Stimulated activated CD4-positive, alpha-beta T cell treated with anti-CD3 and anti-CD28 coated beads, Interleukin-1b, Interleukin-23, amount 100 ng/mL, for 48 hours (primary cell): ENCODE results near the gene NLK.
"Not testable (repeated sequence)": the region's sequence is repeated elsewhere in the genome, so short reads cannot be mapped to it uniquely, and the experiment has no call there.

Experiments
- DNase-seq: peaks from one replicate; pipeline ENCODE4 v3.0.0-alpha.2; 2020

The NLK gene

GRCh38 chr17:28206292-28206691 lies 163.8 kb downstream of the NLK start:
- no peak for DNase-seq

DNA sequence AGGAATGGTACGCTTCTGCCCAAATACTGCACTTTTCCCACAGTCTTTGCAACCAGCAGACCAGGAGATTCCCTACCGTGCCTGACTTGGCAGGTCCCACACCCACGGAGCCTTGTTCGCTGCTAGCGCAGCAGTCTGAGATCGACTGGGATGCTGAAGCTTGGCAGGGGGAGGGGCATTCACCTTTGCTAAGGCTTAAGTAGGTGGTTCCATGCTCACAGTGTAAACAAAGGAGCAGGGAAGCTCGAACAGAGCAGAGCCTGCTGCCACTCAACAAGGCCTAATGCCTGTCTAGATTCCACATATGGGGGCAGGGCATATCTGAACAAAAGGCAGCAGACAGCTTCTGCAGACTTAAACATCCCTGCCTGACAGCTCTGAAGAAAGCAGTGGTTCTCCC lies 169.3 kb downstream of the NLK start:
- no peak for DNase-seq

GRCh38 chr17:28213578-28213977 lies 171.1 kb downstream of the NLK start:
- DNase-seq, result not testable (repeated sequence)

GRCh38 chr17:28216052-28216451 lies 173.6 kb downstream of the NLK start:
- no peak for DNase-seq

DNA sequence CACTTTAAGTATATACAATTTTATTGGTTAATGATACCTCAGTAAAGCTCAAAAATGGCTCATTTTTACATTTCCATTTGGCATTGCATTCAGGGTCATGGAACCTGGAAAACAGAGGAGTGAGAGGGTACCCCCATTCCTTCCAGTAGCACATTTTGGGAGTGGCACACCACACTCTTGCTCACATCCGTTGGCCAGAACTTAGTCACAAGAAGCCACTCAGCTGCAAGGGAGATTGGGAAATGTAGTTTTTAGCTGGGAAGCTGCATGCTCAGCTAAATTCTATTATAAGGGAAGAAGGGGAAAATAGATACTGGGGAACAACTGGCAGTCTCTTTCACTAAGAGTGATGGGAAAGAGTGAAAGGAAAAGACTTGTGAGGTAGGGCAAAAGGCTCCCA lies 174.1 kb downstream of the NLK start:
- no peak for DNase-seq

- DNase-seq, result no peak
These were observed 177.3 kb downstream of the NLK start for GRCh38 chr17:28219771-28220170.

DNA sequence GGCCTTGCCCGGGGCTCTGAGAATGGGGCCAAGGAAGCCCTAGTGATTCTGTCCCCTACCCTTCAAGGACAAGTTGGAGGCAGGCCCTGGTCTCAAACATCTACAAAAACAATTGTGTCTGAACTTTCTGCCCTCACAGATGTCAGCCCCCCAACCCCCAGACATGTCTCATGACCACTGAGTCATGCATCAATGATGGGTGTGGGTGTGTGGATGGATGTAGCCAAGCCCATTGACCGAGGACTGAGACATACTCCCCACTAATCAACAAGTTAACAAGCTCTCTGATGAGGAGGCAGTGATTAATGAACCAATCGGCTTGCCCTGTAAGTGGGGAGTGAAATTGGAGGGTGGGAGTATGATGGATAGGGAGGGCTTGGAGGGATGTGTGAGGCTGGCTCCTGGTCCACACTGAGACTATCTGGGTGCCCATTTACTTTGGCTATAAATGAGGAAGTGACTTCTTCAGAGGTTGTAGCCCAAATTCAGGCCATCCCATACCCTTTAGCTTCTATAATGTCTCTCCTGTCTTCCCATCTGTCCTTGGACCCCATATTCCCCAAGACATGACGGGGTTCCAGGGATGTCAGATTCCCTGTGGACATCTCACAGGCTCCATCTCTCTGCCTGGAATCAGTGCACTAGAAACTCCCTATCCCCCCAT lies 179.4 kb downstream of the NLK start:
- no peak for DNase-seq

GRCh38 chr17:28225271-28225670 lies 182.8 kb downstream of the NLK start:
- no peak for DNase-seq

DNA sequence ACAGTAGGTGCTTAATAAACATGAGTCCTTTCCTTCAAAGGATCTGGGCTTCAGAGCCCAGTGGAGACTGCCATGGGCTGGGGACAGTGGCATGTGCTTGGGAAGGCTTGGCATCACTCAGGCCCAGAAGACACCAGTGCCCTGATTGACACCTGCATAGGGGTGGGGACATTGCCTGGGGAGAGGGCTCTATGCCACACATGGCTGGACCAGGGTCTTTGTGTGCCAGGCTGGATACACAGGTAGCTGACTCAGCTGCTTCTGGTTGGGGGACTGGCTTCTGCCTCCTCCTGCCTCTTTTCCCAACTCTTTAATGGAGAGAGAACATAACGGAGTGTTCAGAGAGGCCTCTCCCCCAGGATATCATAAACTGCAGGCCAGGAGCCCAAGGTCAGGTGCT lies 183.4 kb downstream of the NLK start:
- no peak for DNase-seq

DNA sequence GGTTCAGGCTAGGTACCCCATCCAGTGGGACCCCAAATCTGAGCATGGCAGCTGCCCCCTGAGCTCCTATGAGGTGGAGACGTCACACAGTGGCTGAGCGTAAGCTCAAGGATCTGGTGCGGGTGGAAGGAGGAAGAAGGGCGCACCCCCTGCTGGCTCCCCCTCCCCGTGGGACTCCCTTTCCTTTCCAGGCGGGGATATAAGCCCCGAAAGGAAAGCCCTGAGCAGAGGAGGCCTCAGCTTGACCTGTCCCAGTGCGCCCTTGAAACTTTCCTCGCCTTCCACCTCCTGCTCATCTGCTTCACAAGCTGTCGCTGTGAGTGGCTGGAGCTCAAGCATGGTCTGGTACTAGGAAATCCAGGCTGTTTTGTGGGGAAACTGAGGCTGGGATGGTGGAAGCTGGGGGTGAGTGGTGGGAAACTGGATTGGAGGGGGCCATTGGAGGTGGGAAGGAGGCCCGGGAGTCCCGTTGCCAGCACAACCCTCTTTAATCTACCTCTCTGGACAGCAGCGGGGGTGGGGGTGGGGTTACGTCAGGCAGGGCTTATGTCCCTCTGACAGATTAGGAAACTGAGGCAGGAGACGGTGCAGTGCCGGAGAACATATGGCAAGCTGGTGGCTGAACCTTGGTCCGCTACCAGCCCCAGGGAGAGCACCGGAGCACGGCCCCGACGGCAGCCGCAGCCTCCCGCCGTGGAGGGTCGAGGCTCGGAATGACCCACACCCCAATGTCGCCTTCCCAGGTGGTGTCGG lies 184.3 kb downstream of the NLK start:
- DNase-seq, result no peak

GRCh38 chr17:28227316-28228108 lies 185.0 kb downstream of the NLK start:
- peak; percentile 30 for DNase-seq

DNA sequence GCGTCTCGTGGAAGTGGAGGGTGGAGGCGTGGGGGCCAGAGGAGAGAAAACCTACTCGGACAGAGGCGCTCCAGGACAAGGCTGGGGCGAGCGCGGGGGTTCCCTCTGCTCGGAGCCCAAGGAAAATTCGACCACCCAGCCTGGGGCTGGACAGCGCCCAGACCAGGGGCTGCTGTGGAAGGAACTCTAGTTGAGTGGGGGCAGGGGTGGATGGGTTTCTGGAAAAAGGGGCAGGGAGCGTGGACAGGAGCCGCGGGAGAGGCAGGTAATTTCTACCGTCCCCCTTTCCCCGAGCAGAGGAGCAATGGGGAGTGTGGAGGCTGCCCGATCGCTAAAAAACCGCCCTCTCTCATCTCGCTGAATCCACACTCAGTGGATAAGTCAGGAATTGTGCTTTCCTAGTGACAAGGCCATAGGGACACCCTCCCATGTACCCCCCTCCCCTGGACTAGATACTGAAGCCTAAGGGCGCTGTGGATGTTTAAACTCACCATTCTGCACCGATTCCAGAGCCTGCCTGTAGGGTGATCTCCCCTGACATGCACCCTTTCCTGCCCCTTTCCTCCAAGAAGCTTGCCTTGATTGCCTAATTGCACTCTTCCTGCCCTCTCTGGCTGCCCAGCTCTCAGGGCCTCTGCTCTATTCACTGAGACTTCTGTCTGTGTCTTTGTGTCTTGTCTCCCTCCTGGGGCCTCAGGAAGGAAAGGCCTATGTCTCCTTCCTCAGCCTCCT lies 185.8 kb downstream of the NLK start:
- DNase-seq, result no peak

- no peak for DNase-seq
These were observed 186.7 kb downstream of the NLK start for GRCh38 chr17:28228986-28229729.

DNA sequence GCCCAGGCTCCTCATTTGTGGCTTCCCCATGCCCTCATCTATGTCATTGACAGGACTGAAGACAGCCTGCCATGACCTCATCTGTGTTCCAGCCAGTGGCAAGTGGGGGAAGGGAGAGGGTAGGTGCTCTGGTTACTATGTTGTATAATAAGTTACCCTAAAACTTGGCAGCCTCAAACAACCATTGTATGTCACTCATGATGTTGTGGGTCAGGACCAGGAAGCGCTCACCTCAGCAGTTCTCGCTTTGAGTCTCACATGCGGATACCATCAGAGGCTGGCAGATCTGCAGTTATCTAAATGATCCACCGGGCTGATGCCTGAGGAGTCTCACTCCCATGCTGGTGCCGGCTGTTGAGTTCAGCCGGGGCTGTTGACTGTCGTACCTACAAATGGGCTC lies 187.5 kb downstream of the NLK start:
- DNase-seq, result peak; percentile 46

GRCh38 chr17:28230607-28231006 lies 188.1 kb downstream of the NLK start:
- DNase-seq, result not testable (repeated sequence)

DNA sequence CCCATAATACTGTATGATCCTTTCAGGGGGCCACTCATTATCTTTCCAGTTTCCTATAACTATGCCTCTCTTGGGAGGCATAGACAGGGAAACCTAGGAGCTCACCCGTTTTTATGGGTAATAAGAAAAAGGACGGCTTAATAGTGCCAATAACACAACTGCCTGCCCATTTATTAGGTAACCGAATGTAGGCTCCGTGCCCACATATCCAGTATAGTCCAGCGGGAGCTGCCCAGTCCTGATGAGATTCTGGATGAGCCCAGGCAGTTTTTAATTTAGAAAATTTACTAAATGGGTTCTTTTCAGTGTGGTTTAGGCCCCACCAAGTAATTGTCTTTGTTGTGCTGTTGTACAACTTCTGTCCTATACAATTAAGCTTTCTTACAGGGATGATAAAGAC lies 189.1 kb downstream of the NLK start:
- not testable (repeated sequence) for DNase-seq

DNA sequence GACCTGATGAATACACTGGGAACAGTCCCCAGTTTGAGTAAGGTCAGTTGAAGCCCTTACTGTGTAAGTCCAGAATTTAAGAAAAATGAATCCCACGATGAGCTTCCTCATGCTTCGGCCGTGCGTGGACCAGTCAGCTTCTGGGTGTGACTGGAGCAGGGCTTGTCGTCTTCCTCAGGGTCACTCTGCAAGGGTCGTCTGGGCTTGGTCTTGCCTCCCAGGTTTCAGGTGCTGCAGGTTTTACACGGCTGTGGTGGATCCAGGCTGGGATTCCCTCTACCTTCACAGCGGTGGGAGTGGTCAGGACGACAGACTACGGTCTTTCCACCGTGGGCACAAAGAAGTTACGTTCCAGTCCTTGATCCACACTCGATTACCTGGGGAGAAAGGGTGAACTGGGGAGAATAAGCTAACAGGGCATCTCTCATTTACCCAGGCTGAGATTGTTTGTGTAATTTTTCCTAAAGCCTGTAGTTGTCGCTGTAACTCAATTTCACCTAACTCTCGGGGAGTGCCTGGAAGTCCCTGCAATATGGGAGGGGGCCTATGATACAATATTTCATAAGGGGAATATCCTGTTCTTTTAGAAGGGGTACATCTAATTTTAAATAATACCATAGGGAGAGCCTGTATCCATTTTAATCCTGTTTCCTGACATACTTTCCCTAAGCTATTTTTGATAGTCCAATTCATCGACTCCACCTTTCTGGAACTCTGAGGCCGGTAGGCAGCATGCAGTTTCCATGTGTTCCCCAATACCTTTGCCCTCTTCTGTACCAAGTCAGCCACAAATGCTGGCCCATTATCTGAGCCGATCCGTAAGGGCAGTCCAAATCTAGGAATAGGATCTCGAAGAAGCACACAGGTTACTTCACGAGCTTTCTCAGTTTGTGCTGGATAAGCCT lies 190.7 kb downstream of the NLK start:
- DNase-seq, result not testable (repeated sequence)

DNA sequence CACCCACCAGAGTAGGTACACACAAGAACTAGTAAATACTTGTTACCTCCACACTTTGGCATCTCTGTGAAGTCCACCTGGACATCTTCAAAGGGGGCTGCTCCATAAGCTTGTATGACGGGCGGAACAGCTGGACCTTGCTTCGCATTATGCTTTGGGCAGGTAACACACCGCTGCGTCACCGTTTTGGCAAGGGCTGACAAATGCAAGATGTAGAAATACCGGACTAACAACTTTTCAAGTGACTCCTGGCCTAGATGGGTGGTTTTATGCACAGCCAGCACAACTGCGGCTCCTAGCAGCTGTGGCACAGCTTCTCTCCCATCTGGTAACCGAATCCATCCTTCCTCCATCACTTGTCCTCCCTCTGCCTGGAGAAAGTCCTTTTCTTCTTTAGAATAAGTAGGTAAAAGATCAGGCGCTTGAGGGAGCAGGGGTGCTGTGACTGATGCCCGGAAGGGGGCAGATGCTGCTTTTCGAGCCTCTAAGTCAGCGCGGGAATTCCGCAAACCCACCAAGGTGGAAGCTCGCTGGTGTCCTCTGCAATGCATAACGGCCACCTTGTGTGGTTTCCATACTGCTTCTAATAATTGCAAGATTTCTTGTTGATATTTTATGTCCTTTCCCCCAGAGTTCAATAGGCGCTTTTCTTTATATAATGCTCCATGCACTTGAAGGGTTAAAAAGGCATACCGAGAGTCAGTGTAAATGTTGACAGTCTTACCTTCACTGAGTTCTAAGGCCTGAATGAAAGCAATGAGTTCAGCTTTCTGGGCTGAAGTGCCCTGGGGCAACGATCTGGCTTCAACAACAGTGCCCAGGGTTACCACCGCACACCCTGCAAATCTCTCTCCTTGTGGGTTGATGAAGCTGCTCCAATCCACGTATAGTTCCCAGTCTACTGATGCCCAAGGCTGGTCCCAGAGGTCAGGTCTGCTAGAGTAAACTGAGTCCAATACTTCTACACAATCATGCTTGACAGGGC lies 191.7 kb downstream of the NLK start:
- not testable (repeated sequence) for DNase-seq

DNA sequence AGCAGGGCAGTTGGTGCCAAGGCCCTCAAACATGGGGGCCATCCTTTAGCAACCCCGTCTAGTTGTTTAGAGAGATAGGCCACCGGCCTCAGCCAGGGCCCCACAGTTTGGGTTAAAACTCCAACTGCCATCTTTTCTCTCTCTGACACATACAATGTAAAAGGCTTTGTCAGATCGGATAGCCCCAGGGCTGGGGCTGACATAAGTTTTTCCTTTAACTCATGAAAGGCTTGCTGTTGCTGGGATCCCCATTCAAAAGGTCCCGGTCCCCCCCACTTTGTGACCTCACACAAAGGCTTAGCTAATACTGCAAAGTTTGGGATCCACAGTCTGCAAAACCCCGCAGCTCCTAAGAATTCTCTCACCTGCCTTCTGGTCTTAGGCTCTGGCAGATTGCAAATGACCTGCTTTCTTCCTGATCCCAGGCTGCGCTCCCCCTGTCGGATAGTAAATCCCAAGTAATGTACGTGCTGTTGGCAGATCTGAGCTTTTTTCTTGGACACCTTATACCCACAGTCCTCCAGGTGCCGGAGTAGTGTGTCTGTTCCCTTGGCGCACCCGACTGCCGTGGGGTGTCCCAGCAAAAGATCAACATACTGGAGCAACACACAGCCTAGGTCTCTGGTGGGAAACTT lies 192.7 kb downstream of the NLK start:
- DNase-seq, result not testable (repeated sequence)
